HG03139 (cell line): ENCODE data around the gene ARHGAP10.

ENCODE experiments used
- ATAC-seq: cut with Tn5 transposase; IDR thresholded peaks from one replicate; pipeline ENCODE4 v1.9.1; 2021; ENCODE audit not compliant: unreplicated experiment

The ARHGAP10 gene

GRCh38 chr4:148059617-148060180 lies 327.8 kb downstream of the ARHGAP10 start:
- no peak for ATAC-seq

GRCh38 chr4:148060264-148061140 lies 328.6 kb downstream of the ARHGAP10 start:
- no peak for ATAC-seq

- no peak for ATAC-seq
Measured at GRCh38 chr4:148061141-148061481, 329.2 kb downstream of the ARHGAP10 start.

GRCh38 chr4:148061795-148062194 lies 329.9 kb downstream of the ARHGAP10 start:
- ATAC-seq = no peak

- ATAC-seq = no peak
Measured at GRCh38 chr4:148062301-148062950, 330.5 kb downstream of the ARHGAP10 start.

- ATAC-seq = no peak
Measured at GRCh38 chr4:148064451-148064850, 332.6 kb downstream of the ARHGAP10 start.

GRCh38 chr4:148065075-148065474 lies 333.2 kb downstream of the ARHGAP10 start:
- ATAC-seq = no peak

GRCh38 chr4:148067301-148067916 lies 335.5 kb downstream of the ARHGAP10 start:
- ATAC-seq = no peak

- no peak for ATAC-seq
Measured at GRCh38 chr4:148068065-148068911, 336.4 kb downstream of the ARHGAP10 start.

- no peak for ATAC-seq
Measured at GRCh38 chr4:148069086-148069894, 337.4 kb downstream of the ARHGAP10 start.

GRCh38 chr4:148069895-148070178 lies 337.9 kb downstream of the ARHGAP10 start:
- ATAC-seq = no peak

- ATAC-seq = no peak
Measured at GRCh38 chr4:148071009-148071408, 339.1 kb downstream of the ARHGAP10 start.

GRCh38 chr4:148072789-148073188 lies 340.9 kb downstream of the ARHGAP10 start:
- ATAC-seq = no peak

- no peak for ATAC-seq
Measured at GRCh38 chr4:148073349-148073748, 341.5 kb downstream of the ARHGAP10 start.

GRCh38 chr4:148074462-148074861 lies 342.6 kb downstream of the ARHGAP10 start:
- no peak for ATAC-seq

GRCh38 chr4:148075438-148075837 lies 343.6 kb downstream of the ARHGAP10 start:
- no peak for ATAC-seq

- no peak for ATAC-seq
Measured at GRCh38 chr4:148076964-148077363, 345.1 kb downstream of the ARHGAP10 start.

- no peak for ATAC-seq
Measured at GRCh38 chr4:148077581-148077980, 345.7 kb downstream of the ARHGAP10 start.

- ATAC-seq = no peak
Measured at GRCh38 chr4:148078061-148078460, 346.2 kb downstream of the ARHGAP10 start.

GRCh38 chr4:148079961-148080360 lies 348.1 kb downstream of the ARHGAP10 start:
- no peak for ATAC-seq
